Astrocyte of the cerebellum (primary cell): ENCODE results near the gene GPR84.
"Not testable (repeated sequence)": the region's sequence is repeated elsewhere in the genome, so short reads cannot be mapped to it uniquely, and the experiment has no call there.

Source experiments
- DNase-seq: peaks from one replicate; pipeline ENCODE4 v3.0.0-alpha.2; 2011; ENCODE audit warnings: low read depth
- H3K4me3 ChIP-seq: 2 replicates; pipeline ENCODE4 v1.5.1; 2011; ENCODE audit warnings: mild to moderate bottlenecking, low read depth, low read length, moderate library complexity
- in situ Hi-C: cut with HindIII; loops from 2 replicates; pipeline ENCODE4 v1.10.0; 2017; ENCODE audit warnings: low sequenced_read_pairs
- TF ChIP-seq, protein P1 (sequence below): IDR thresholded peaks from 2 replicates; pipeline ENCODE4 v1.5.1; 2012; ENCODE audit warnings: low read length, low read depth, moderate library complexity, mild to moderate bottlenecking; ENCODE audit errors: missing control alignments

Gene GPR84

DNA sequence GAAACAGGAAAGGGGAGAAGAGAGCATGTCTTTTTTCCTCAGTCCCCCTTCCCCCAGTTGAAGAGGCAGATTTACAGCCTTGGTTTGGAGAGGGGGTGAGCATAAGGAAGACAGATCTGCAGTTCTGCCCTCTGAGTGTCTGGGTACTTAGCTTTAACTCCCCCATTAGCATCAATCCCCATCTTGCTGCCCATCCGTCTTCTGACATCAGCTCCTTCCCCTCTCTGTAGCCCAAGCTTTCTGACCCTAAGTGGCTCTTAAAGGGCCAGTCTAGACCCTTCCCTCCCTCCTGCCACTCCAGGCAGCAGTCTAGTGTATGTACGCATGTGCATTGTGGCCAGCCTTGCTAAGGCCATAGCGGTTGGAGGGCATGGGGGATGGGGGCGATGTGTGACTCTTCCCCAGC is 7.3 kb downstream of the GPR84 start:
- no peak for DNase-seq
- TF ChIP-seq, protein P1, sequence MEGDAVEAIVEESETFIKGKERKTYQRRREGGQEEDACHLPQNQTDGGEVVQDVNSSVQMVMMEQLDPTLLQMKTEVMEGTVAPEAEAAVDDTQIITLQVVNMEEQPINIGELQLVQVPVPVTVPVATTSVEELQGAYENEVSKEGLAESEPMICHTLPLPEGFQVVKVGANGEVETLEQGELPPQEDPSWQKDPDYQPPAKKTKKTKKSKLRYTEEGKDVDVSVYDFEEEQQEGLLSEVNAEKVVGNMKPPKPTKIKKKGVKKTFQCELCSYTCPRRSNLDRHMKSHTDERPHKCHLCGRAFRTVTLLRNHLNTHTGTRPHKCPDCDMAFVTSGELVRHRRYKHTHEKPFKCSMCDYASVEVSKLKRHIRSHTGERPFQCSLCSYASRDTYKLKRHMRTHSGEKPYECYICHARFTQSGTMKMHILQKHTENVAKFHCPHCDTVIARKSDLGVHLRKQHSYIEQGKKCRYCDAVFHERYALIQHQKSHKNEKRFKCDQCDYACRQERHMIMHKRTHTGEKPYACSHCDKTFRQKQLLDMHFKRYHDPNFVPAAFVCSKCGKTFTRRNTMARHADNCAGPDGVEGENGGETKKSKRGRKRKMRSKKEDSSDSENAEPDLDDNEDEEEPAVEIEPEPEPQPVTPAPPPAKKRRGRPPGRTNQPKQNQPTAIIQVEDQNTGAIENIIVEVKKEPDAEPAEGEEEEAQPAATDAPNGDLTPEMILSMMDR: no peak
- in situ Hi-C loops: no loop called here
- H3K4me3 ChIP-seq: no peak overlapping the region

DNA sequence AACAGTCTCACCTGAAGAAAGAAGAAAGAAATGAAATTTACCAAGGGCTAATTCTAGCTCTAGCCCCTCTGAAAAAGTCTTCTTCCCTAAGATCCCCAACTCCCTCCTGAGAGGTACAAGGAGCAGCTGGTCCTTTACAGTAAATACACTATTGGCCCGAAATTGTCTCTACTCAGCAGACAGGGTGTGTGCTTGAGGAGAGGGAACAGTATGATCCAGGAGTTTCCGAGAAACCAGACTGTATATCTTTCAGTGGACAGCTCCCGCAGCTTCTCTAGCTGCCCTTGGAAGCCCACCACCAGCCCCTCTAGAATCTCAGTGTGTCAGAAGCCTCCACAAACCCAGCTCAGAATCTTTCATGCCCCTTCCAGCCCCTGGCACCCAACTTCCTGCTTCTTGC is 8.1 kb downstream of the GPR84 start:
- no peak overlapping the region for H3K4me3 ChIP-seq
- no peak for DNase-seq
- in situ Hi-C loops: no loop called here
- TF ChIP-seq, protein P1: no peak

DNA sequence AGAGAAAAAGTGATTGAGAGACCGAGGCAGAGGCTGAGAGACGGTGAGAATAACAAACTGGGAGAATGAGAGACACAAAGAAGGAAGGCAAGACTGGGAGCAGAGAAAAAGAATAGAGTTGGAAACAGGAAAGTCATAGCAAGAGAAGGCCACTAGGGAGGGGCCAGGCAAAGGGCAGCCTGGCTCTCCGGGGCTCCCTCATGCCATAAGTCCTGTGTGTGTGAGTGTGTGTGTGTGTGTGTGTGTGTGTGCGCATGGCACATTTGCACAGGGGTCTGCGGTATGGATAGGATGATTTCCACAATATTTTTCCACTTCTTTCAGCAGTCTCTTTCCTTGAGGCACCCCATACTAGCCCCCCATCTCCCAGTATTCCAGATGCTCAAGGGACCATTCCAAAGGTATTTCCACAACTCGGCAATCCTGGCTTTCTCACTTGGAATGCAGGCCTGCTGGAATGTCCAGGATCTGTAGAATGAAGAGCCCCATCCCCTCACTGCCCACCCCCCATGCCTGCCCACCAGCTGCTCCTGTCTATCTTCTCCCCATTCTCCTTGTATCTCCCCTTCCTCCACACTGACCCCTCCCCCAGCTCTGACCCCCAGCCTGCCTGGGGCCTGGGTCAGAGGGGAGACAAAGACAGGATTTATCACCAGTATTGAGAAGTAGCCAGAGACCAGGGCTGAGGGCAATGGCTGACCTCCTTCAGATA is 9.0 kb downstream of the GPR84 start:
- no peak overlapping the region for H3K4me3 ChIP-seq
- in situ Hi-C loops: no loop called here
- DNase-seq: no peak
- TF ChIP-seq, protein P1: peak; percentile 5

DNA sequence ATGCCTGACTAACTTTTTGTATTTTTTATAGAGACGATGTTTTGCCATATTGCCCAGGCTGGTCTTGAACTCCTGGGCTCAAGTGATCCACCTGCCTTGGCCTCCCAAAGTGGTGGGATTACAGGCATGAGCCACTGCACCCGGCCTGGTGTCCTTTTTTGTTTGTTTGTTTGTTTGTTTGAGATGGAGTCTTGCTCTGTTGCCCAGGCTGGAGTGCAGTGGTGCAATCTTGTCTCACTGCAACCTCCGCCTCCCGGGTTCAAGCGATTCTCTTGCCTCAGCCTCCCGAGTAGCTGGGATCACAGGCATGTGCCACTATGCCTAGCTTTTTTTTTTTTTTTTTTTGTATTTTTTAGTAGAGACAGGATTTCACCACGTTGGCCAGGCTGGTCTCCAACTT is 10.0 kb downstream of the GPR84 start:
- DNase-seq, in situ Hi-C loops: not testable (repeated sequence)

DNA sequence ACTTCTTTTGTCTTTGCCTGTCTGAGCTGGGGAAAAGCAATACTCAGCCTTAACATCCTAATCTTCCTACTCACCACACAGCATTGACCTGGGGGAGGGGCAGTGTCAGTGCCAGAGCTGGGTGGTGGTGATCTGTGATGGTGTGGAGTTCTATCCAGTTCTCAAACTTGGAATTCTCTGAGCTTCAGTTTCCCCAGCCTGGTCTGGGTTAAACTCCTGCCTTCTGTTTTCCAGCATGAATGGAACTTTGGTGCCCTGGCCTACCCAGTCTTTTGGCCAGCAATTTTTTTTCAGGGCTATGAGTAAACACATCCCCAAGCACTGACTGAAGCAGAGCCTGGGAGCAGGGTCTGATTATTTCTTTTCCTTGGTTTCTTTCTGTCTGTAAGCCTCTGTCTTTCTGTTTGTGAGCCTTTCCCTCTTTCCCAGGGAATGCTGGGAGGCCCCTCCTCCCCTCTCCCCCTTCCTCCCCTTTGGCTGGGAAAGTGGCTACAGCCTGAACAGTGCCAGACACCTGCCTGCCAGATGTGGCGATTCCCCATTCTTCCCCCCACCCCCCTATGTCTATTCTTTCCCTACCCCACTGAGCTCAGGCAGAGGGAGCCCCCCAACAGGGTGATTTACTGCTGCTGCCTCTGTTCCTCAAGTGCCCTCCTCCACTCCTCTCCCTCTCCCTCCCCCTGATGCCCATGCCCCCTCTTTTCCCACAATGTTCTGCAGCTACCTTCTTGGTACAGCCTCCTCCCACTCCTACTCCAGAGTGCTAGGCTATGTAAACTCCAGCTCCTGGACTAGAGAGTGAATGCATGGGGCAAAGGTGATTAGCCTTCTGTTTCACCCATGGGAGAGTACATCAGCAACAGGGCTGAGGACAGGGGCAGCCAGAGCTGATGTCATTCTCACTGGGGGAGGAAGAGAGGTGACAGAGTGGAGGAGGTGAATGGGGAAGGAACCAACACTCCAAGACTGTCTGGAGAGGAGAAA is 11.1 kb downstream of the GPR84 start:
- TF ChIP-seq, protein P1: no peak
- H3K4me3 ChIP-seq: no peak overlapping the region
- in situ Hi-C loops: no loop called here
- DNase-seq: peak; percentile 26

More for the DNA sequence above, 10.0 kb downstream of the GPR84 start:
- H3K4me3 ChIP-seq: not testable (repeated sequence)

DNA sequence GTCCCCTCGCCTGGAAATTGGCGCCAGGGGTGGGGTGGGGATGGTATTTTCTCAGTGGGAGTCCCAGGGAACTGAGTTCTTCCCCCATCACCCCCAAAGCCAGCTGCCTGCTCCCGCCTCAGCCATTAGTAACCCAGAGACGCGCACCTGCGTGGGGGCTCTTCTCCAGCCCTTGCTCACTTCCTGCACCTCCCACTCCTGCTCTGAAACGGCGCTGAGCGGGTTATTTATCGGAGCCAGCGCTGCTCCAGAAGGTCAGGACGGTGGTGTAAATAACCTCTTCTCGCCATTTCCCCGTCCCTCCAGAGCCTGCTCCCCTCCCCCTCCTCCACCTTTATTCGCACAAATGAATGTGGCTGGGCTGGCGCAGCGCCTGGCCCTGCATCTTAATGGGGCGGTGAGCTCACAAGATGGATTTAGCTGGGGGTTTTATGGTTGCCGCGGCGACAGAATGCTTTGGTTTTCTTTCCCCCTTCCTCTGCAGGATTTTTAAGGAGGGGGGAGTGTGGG is 12.2 kb downstream of the GPR84 start:
- TF ChIP-seq, protein P1: no peak
- in situ Hi-C loops: no loop called here
- DNase-seq: peak; percentile 84
- peak overlapping the region; percentile 27 for H3K4me3 ChIP-seq
